H9 (cell line): ENCODE measurements around the gene TBXAS1. TPM values are rescaled to one million over a fixed set of nuclear protein-coding genes. Genes with fewer than 3 reads are reported as not detected.

Experiments used
- DNase-seq: peaks from one replicate; pipeline ENCODE4 v3.0.0-alpha.2; 2017
- H2AFZ ChIP-seq: one replicate; pipeline ENCODE4 v1.6.1; 2013; ENCODE audit warnings: mild to moderate bottlenecking, low read length, control low read depth, moderate library complexity
- H2AK5ac ChIP-seq: 2 replicates; pipeline ENCODE4 v1.6.1; 2013; ENCODE audit warnings: low read length, control low read depth, mixed read lengths; ENCODE audit not compliant: insufficient read length
- H2BK120ac ChIP-seq: one replicate; pipeline ENCODE4 v1.6.1; 2013; ENCODE audit warnings: low read depth, mild to moderate bottlenecking, low read length, control low read depth, inconsistent platforms; ENCODE audit not compliant: poor library complexity, severe bottlenecking
- H2BK12ac ChIP-seq: 2 replicates; pipeline ENCODE4 v1.6.1; 2013; ENCODE audit warnings: low read length, control low read depth, mixed read lengths, low read depth; ENCODE audit not compliant: insufficient read length
- H2BK15ac ChIP-seq: 2 replicates; pipeline ENCODE4 v1.6.1; 2013; ENCODE audit warnings: low read depth, low read length, control low read depth
- H2BK20ac ChIP-seq: one replicate; pipeline ENCODE4 v1.6.1; 2013; ENCODE audit warnings: low read depth, mild to moderate bottlenecking, low read length, control low read depth, inconsistent platforms; ENCODE audit not compliant: poor library complexity, severe bottlenecking
- H2BK5ac ChIP-seq: 2 replicates; pipeline ENCODE4 v1.6.1; 2013; ENCODE audit warnings: low read length, control low read depth, mixed read lengths; ENCODE audit not compliant: insufficient read length
- H3K14ac ChIP-seq: 2 replicates; pipeline ENCODE4 v1.6.1; 2013; ENCODE audit warnings: low read length, control low read depth; ENCODE audit not compliant: insufficient read depth
- H3K18ac ChIP-seq: 2 replicates; pipeline ENCODE4 v1.6.1; 2013; ENCODE audit warnings: low read depth, mild to moderate bottlenecking, mixed read lengths, low read length, control low read depth; ENCODE audit not compliant: insufficient read length
- H3K23ac ChIP-seq: 2 replicates; pipeline ENCODE4 v1.6.1; 2013; ENCODE audit warnings: low read length, control low read depth, mixed read lengths, low read depth; ENCODE audit not compliant: insufficient read length
- H3K23me2 ChIP-seq: 2 replicates; pipeline ENCODE4 v1.6.1; 2013; ENCODE audit warnings: low read depth, mild to moderate bottlenecking, mixed read lengths, low read length, control low read depth; ENCODE audit not compliant: insufficient read length, poor library complexity, severe bottlenecking
- H3K27ac ChIP-seq: 2 replicates; pipeline ENCODE4 v1.5.1; 2013; ENCODE audit warnings: low read length, control low read depth, mixed read lengths, low read depth; ENCODE audit not compliant: insufficient read length
- H3K27me3 ChIP-seq: 2 replicates; pipeline ENCODE4 v1.6.1; 2013; ENCODE audit warnings: low read length, control low read depth, inconsistent platforms; ENCODE audit not compliant: insufficient read depth
- H3K4ac ChIP-seq: 2 replicates; pipeline ENCODE4 v1.6.1; 2013; ENCODE audit warnings: low read depth, mild to moderate bottlenecking, control low read depth, inconsistent platforms, low read length, moderate library complexity
- H3K4me1 ChIP-seq: 2 replicates; pipeline ENCODE4 v1.6.1; 2013; ENCODE audit warnings: low read length, control low read depth, inconsistent platforms; ENCODE audit not compliant: insufficient read depth
- H3K4me2 ChIP-seq: 2 replicates; pipeline ENCODE4 v1.6.1; 2013; ENCODE audit warnings: low read length, control low read depth, mixed read lengths; ENCODE audit not compliant: insufficient read length, insufficient read depth
- H3K56ac ChIP-seq: 2 replicates; pipeline ENCODE4 v1.6.1; 2013; ENCODE audit warnings: low read depth, mild to moderate bottlenecking, mixed read lengths, low read length, control low read depth; ENCODE audit not compliant: insufficient read length
- H3K79me1 ChIP-seq: 2 replicates; pipeline ENCODE4 v1.6.1; 2013; ENCODE audit warnings: low read depth, mild to moderate bottlenecking, moderate library complexity, low read length, control low read depth, inconsistent platforms; ENCODE audit not compliant: insufficient read depth, poor library complexity, severe bottlenecking
- H3K79me2 ChIP-seq: 2 replicates; pipeline ENCODE4 v1.6.1; 2013; ENCODE audit warnings: low read length, control low read depth, inconsistent platforms; ENCODE audit not compliant: insufficient read depth
- H3K9ac ChIP-seq: 2 replicates; pipeline ENCODE4 v1.6.1; 2013; ENCODE audit warnings: low read length, control low read depth, mixed read lengths; ENCODE audit not compliant: insufficient read length; ENCODE audit errors: extremely low read depth
- H3K9me3 ChIP-seq: one replicate; pipeline ENCODE4 v1.6.1; 2013; ENCODE audit warnings: low read depth, low read length, inconsistent platforms; ENCODE audit not compliant: control insufficient read depth
- H3T11ph ChIP-seq: one replicate; pipeline ENCODE4 v1.6.1; 2013; ENCODE audit warnings: mild to moderate bottlenecking, low read length, control low read depth, inconsistent platforms
- H4K20me1 ChIP-seq: one replicate; pipeline ENCODE4 v1.6.1; 2013; ENCODE audit not compliant: control insufficient read depth, insufficient read length, insufficient read depth
- H4K5ac ChIP-seq: 2 replicates; pipeline ENCODE4 v1.6.1; 2013; ENCODE audit warnings: low read depth, mild to moderate bottlenecking, mixed read lengths, low read length, control low read depth; ENCODE audit not compliant: insufficient read length
- H4K8ac ChIP-seq: replicated peaks from 2 replicates; pipeline ENCODE4 v1.6.1; 2013; ENCODE audit warnings: low read length, control low read depth, mixed read lengths, low read depth; ENCODE audit not compliant: insufficient read length
- H4K91ac ChIP-seq: 2 replicates; pipeline ENCODE4 v1.6.1; 2013; ENCODE audit warnings: low read depth, mild to moderate bottlenecking, moderate library complexity, mixed read lengths, low read length, control low read depth; ENCODE audit not compliant: insufficient read length
- H3K27ac Mint-ChIP-seq, 3 experiments: 2 replicates in 2 of 3; 3 replicates in 1 of 3; pipeline ENCODE4 v1.8.0; 2020 to 2021; ENCODE audit warnings: mixed read lengths in 3 of 3, mild to moderate bottlenecking in 1 of 3, moderate library complexity in 1 of 3
- H3K27me3 Mint-ChIP-seq: 2 replicates; pipeline ENCODE4 v1.8.0; 2021; ENCODE audit warnings: low read depth, mild to moderate bottlenecking, moderate library complexity, mixed read lengths
- H3K36me3 Mint-ChIP-seq, 3 experiments: 2 replicates in 2 of 3; 3 replicates in 1 of 3; pipeline ENCODE4 v1.8.0; 2020 to 2021; ENCODE audit warnings: low read depth in 3 of 3, mixed read lengths in 3 of 3; ENCODE audit not compliant: insufficient read depth in 1 of 3
- H3K4me1 Mint-ChIP-seq, 2 experiments: 2 replicates each; pipeline ENCODE4 v1.8.0; 2020; ENCODE audit warnings: mixed read lengths in 2 of 2
- H3K4me3 Mint-ChIP-seq, 2 experiments: 2 replicates in 1 of 2; 3 replicates in 1 of 2; pipeline ENCODE4 v1.8.0; 2020 to 2021; ENCODE audit warnings: mild to moderate bottlenecking in 2 of 2, mixed read lengths in 2 of 2, moderate library complexity in 1 of 2
- H3K9me3 Mint-ChIP-seq, 2 experiments: 2 replicates in 1 of 2; 3 replicates in 1 of 2; pipeline ENCODE4 v1.8.0; 2020; ENCODE audit warnings: mild to moderate bottlenecking in 2 of 2, mixed read lengths in 2 of 2, moderate library complexity in 1 of 2
- CTCF ChIP-seq: fragments of 200-600 bp; sonication (generic); conservative IDR thresholded peaks from 3 replicates; pipeline ENCODE4 v1.8.0; 2021; ENCODE audit warnings: antibody characterized with exemption, mild to moderate bottlenecking
- WGBS: extraction: QIAGEN DNeasy Blood & Tissue Kit; methylation state at CpG from one replicate; pipeline ENCODE4 v1.1.7; 2013; ENCODE audit warnings: missing lambda C conversion rate, low lambda C conversion rate, mixed read lengths; ENCODE audit not compliant: insufficient read length; ENCODE audit errors: extremely low coverage; 5-methylcytosine and 5-hydroxymethylcytosine counted together
- total RNA-seq: library from RNA; stranded (reverse); gene quantifications from 2 replicates; pipeline ENCODE4 v1.2.1, GENCODE V29; 2021

The TBXAS1 gene
- total RNA-seq, 1 experiment from 2014 or later = 0.39 TPM

GRCh38 chr7:139918480-139918879 lies 89.4 kb downstream of the TBXAS1 start:
- H3K4me1 ChIP-seq = no peaks in the 10 kb centered on the region
- H3K18ac ChIP-seq = no peak overlapping the region
- no peak overlapping the region for H3K9ac ChIP-seq
- H3K79me2 ChIP-seq = no peaks in the 10 kb centered on the region
- no peak overlapping the region for H2AFZ ChIP-seq
- no peak overlapping the region for H3T11ph ChIP-seq
- no peak overlapping the region for H2BK20ac ChIP-seq
- Mint-ChIP-seq H3K4me1 (peaks cover 10 to 11% of the 10 kb centered on the region in 2 experiments), H3K27me3 (no peaks in the 10 kb centered on the region; the same call in 1 of the 2 replicates), H3K4me3 (no peak overlapping the region), H3K9me3 (no peaks in the 10 kb centered on the region), H3K27ac (peak overlapping the region in 1 of 3 experiments; percentile 39; a peak in 1 of 7 replicates), H3K36me3 (no peaks in the 10 kb centered on the region)
- no peaks in the 10 kb centered on the region for H3K79me1 ChIP-seq
- H2BK120ac ChIP-seq = no peak overlapping the region
- no peak overlapping the region for H3K27ac ChIP-seq
- no peak overlapping the region for H3K14ac ChIP-seq
- no CpG with 5 or more reads among the region's 6 CpGs for WGBS
- no peak overlapping the region for H2AK5ac ChIP-seq
- no peaks in the 10 kb centered on the region for H3K23me2 ChIP-seq
- H4K8ac ChIP-seq = no peak overlapping the region
- no peak overlapping the region for H4K91ac ChIP-seq
- H4K5ac ChIP-seq = no peak overlapping the region
- no peak overlapping the region for H2BK12ac ChIP-seq
- no peak overlapping the region for H3K56ac ChIP-seq
- H2BK5ac ChIP-seq = no peak overlapping the region
- H3K9me3 ChIP-seq = no peaks in the 10 kb centered on the region
- H2BK15ac ChIP-seq = no peak overlapping the region
- H3K27me3 ChIP-seq = no peaks in the 10 kb centered on the region
- no peak overlapping the region for H3K4ac ChIP-seq
- H4K20me1 ChIP-seq = no peaks in the 10 kb centered on the region
- TF ChIP-seq CTCF = no peak
- no peak overlapping the region for H3K23ac ChIP-seq
- DNase-seq = no peak
- H3K4me2 ChIP-seq = no peak overlapping the region
